Measurements from ENCODE around the gene SH3RF2. TPM values are rescaled to one million over a fixed set of nuclear protein-coding genes. Genes with fewer than 3 reads are reported as not detected.

Gene SH3RF2
- total RNA-seq, 4 donors from 2014 or later, result 67.9 to 172 (median 96.3) TPM

GRCh38 chr5:145969714-145970092, 33.3 kb downstream of the SH3RF2 start:
- Histone ChIP-seq H3K27ac (no peak overlapping the region), H3K4me3 (no peak overlapping the region), H3K4me1 (peaks cover 0 to 19% (median 4%) of the 10 kb centered on the region in 4 donors), H3K9me3 (no peaks in the 10 kb centered on the region), H3K27me3 (no peaks in the 10 kb centered on the region), H3K36me3 (no peaks in the 10 kb centered on the region)
- no peak for TF ChIP-seq CTCF (IDR thresholded peaks at IDR 0.05)
- TF ChIP-seq POLR2AphosphoS5 (IDR thresholded peaks at IDR 0.05), result no peak
- no peak for TF ChIP-seq POLR2A (IDR thresholded peaks at IDR 0.05)
- TF ChIP-seq EP300 (IDR thresholded peaks at IDR 0.05; ENCODE audit: low read depth), result no peak
- intact Hi-C loops (cut with DNase I; ENCODE audit: low total_unique reads), result no loop called here
- in situ Hi-C loops (cut with MboI; ENCODE audit: low pct_ligation_motif_present in 1 of 4, low pct_unique_long_range_greater_than_20kb in 1 of 4, low sequenced_read_pairs in 3 of 4), result no loop called here
- 81 to 87% methylated on average over 2 of the region's 2 CpGs for WGBS, 2 donors (ENCODE audit: low coverage in 1 of 2)
- DNase-seq, result no peak

- no peak for DNase-seq
- 84 to 90% methylated on average over 1 to 2 of the region's 2 CpGs for WGBS, 2 donors (ENCODE audit: low coverage in 1 of 2)
- Histone ChIP-seq H3K4me3 (no peak overlapping the region), H3K27ac (no peak overlapping the region), H3K4me1 (peaks cover 0 to 25% (median 4%) of the 10 kb centered on the region in 4 donors), H3K27me3 (no peaks in the 10 kb centered on the region), H3K36me3 (no peaks in the 10 kb centered on the region), H3K9me3 (no peaks in the 10 kb centered on the region)
- in situ Hi-C loops (cut with MboI; ENCODE audit: low pct_ligation_motif_present in 1 of 4, low pct_unique_long_range_greater_than_20kb in 1 of 4, low sequenced_read_pairs in 3 of 4) (no loop called here), intact Hi-C loops (cut with DNase I; ENCODE audit: low total_unique reads) (no loop called here)
- TF ChIP-seq POLR2A (IDR thresholded peaks at IDR 0.05) (no peak), EP300 (IDR thresholded peaks at IDR 0.05; ENCODE audit: low read depth) (no peak), CTCF (IDR thresholded peaks at IDR 0.05) (no peak), POLR2AphosphoS5 (IDR thresholded peaks at IDR 0.05) (no peak)
Observed at GRCh38 chr5:145971108-145971507, 34.7 kb downstream of the SH3RF2 start.

GRCh38 chr5:145971701-145972100, 35.3 kb downstream of the SH3RF2 start:
- Histone ChIP-seq H3K9me3 (no peaks in the 10 kb centered on the region), H3K27me3 (no peaks in the 10 kb centered on the region), H3K36me3 (no peaks in the 10 kb centered on the region), H3K4me3 (no peak overlapping the region), H3K27ac (no peak overlapping the region), H3K4me1 (peaks cover 0 to 28% (median 9%) of the 10 kb centered on the region in 4 donors)
- intact Hi-C loops (cut with DNase I; ENCODE audit: low total_unique reads) (no loop called here), in situ Hi-C loops (cut with MboI; ENCODE audit: low pct_ligation_motif_present in 1 of 4, low pct_unique_long_range_greater_than_20kb in 1 of 4, low sequenced_read_pairs in 3 of 4) (no loop called here)
- WGBS, 2 donors (ENCODE audit: low coverage in 1 of 2), result 92 to 100% methylated on average over 1 of the region's 1 CpG
- DNase-seq, result no peak
- TF ChIP-seq EP300 (IDR thresholded peaks at IDR 0.05; ENCODE audit: low read depth), result no peak
- no peak for TF ChIP-seq POLR2AphosphoS5 (IDR thresholded peaks at IDR 0.05)
- TF ChIP-seq POLR2A (IDR thresholded peaks at IDR 0.05), result no peak
- no peak for TF ChIP-seq CTCF (IDR thresholded peaks at IDR 0.05)

- intact Hi-C loops (cut with DNase I; ENCODE audit: low total_unique reads) (no loop called here), in situ Hi-C loops (cut with MboI; ENCODE audit: low pct_ligation_motif_present in 1 of 4, low pct_unique_long_range_greater_than_20kb in 1 of 4, low sequenced_read_pairs in 3 of 4) (no loop called here)
- Histone ChIP-seq H3K36me3 (no peaks in the 10 kb centered on the region), H3K4me1 (peaks cover 9 to 40% (median 20%) of the 10 kb centered on the region in 4 donors), H3K4me3 (no peak overlapping the region), H3K27me3 (no peaks in the 10 kb centered on the region), H3K9me3 (no peaks in the 10 kb centered on the region), H3K27ac (no peak overlapping the region)
- 78 to 90% methylated on average over 3 of the region's 3 CpGs for WGBS, 2 donors (ENCODE audit: low coverage in 1 of 2)
- DNase-seq, result no peak
- no peak for TF ChIP-seq POLR2AphosphoS5 (IDR thresholded peaks at IDR 0.05)
- no peak for TF ChIP-seq CTCF (IDR thresholded peaks at IDR 0.05)
- no peak for TF ChIP-seq POLR2A (IDR thresholded peaks at IDR 0.05)
- TF ChIP-seq EP300 (IDR thresholded peaks at IDR 0.05; ENCODE audit: low read depth), result no peak
Observed at GRCh38 chr5:145975001-145975360, 38.6 kb downstream of the SH3RF2 start.
